ENCODE results near the gene AGBL4.

DNA sequence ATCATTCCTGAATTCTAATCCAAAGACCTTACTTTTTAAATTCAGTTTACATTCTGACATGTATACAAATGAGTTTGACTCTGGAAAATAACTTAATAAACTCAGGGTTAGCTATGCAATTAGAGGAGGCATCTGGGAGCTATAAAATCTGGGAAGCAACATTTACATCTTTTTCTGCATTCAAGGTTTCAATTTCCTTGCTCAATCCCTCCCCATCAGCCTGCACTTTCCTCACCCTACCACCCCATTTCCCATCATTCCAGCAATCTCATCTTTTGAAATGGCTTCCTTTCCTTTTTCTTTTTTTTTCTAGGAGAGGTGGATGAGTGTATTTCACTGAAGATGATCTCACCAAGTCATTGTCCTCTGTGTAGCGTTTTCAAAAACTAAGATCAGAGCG is 1181.8 kb downstream of the AGBL4 start:
- no peak for TF ChIP-seq SIN3A (IDR thresholded peaks at IDR 0.05; ENCODE audit: borderline replicate concordance, insufficient read depth, low read length)
- TF ChIP-seq, protein P1, sequence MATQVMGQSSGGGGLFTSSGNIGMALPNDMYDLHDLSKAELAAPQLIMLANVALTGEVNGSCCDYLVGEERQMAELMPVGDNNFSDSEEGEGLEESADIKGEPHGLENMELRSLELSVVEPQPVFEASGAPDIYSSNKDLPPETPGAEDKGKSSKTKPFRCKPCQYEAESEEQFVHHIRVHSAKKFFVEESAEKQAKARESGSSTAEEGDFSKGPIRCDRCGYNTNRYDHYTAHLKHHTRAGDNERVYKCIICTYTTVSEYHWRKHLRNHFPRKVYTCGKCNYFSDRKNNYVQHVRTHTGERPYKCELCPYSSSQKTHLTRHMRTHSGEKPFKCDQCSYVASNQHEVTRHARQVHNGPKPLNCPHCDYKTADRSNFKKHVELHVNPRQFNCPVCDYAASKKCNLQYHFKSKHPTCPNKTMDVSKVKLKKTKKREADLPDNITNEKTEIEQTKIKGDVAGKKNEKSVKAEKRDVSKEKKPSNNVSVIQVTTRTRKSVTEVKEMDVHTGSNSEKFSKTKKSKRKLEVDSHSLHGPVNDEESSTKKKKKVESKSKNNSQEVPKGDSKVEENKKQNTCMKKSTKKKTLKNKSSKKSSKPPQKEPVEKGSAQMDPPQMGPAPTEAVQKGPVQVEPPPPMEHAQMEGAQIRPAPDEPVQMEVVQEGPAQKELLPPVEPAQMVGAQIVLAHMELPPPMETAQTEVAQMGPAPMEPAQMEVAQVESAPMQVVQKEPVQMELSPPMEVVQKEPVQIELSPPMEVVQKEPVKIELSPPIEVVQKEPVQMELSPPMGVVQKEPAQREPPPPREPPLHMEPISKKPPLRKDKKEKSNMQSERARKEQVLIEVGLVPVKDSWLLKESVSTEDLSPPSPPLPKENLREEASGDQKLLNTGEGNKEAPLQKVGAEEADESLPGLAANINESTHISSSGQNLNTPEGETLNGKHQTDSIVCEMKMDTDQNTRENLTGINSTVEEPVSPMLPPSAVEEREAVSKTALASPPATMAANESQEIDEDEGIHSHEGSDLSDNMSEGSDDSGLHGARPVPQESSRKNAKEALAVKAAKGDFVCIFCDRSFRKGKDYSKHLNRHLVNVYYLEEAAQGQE (IDR thresholded peaks at IDR 0.05; ENCODE audit: insufficient read depth in 1 of 2, low read depth in 2 of 2, low read length in 2 of 2): no peak
- no peak for TF ChIP-seq TAF1 (IDR thresholded peaks at IDR 0.05; ENCODE audit: borderline replicate concordance, insufficient read depth, low read length)
